Kidney (tissue), 14 donors: ENCODE results near the gene SDK1. TPM values are rescaled to one million over a fixed set of nuclear protein-coding genes. Genes with fewer than 3 reads are reported as not detected.

Source experiments
- DNase-seq, 5 donors: peaks; one replicate each; pipeline ENCODE4 v3.0.0-alpha.2; 2013 to 2020
- FAIRE-seq: peaks from 2 replicates; lab custom pipeline; 2012; peaks lifted over from hg19 to GRCh38; lab: Jason Lieb, UNC
- H3K27ac ChIP-seq, 2 donors: one replicate each; pipeline ENCODE4 v1.7.0; 2013; ENCODE audit warnings: low read depth in 2 of 2, low read length in 2 of 2, inconsistent platforms in 1 of 2
- H3K27me3 ChIP-seq: one replicate; pipeline ENCODE4 v1.7.1; 2013; ENCODE audit warnings: low read length, inconsistent platforms; ENCODE audit not compliant: control insufficient read depth, insufficient read depth
- H3K36me3 ChIP-seq, 3 donors: one replicate each; pipeline versions ENCODE4 v1.7.0 to v1.7.1; 2013; ENCODE audit warnings: low read length in 3 of 3, control low read depth in 1 of 3, inconsistent platforms in 1 of 3; ENCODE audit not compliant: insufficient read depth in 3 of 3, control insufficient read depth in 2 of 3
- H3K4me1 ChIP-seq, 3 donors: one replicate each; pipeline versions ENCODE4 v1.7.0 to v1.7.1; 2013; ENCODE audit warnings: low read length in 3 of 3, inconsistent platforms in 1 of 3, low read depth in 1 of 3; ENCODE audit not compliant: control insufficient read depth in 2 of 3, insufficient read depth in 2 of 3
- H3K4me3 ChIP-seq, 3 donors: one replicate each; pipeline versions ENCODE4 v1.7.0 to v1.8.1; 2013; ENCODE audit warnings: low read length in 3 of 3, control low read depth in 1 of 3, inconsistent platforms in 1 of 3
- H3K9ac ChIP-seq, 3 donors: one replicate each; pipeline versions ENCODE4 v1.7.0 to v1.7.1; 2013; ENCODE audit warnings: low read length in 3 of 3, control low read depth in 1 of 3, inconsistent platforms in 1 of 3
- H3K9me3 ChIP-seq, 3 donors: one replicate each; pipeline versions ENCODE4 v1.7.0 to v1.7.1; 2013; ENCODE audit warnings: low read length in 3 of 3, control low read depth in 1 of 3, inconsistent platforms in 1 of 3; ENCODE audit not compliant: control insufficient read depth in 2 of 3, insufficient read depth in 1 of 3
- intact Hi-C: fragments of 100-400 bp; cut with DNase I; formaldehyde crosslinking; loops from one replicate; pipeline ENCODE4 v1.11.1; 2022
- polyA plus RNA-seq: library from polyadenylated mRNA; stranded (reverse); fragments of 350-450 nt; fragmentation: Illumina TruSeq; extraction: RNeasy Lipid Tissue Mini Kit (QIAGEN cat#74804); gene quantifications from one replicate; pipeline ENCODE4 v1.2.3, GENCODE V29; 2014; ENCODE audit warnings: low read depth, low replicate concordance; ENCODE audit not compliant: insufficient read depth
- total RNA-seq: library from RNA; stranded (reverse); fragmentation: NEBNext Ultra II Directional; extraction: Animal tissue kit (Norgen Biotek cat#: 25700); gene quantifications from one replicate; pipeline ENCODE4 v1.2.1, GENCODE V29; 2021
- TF ChIP-seq, protein P1 (sequence below): IDR thresholded peaks from 3 replicates; pipeline ENCODE4 v1.5.1; 2012; ENCODE audit warnings: mild to moderate bottlenecking, moderate library complexity, borderline replicate concordance; ENCODE audit not compliant: insufficient read depth; ENCODE audit errors: extremely low read depth
- donor health status: control.
- donor health status: control.
- donor health status: control.
- donor health status: control.
- donor health status: control.
- donor health status: DM: yes; HTN: yes; CAD: no.
- donor health status: Normal renal cell carcinoma (clear cell type).

The SDK1 gene
- total and polyA plus RNA-seq, 2 donors from 2014 or later, result 2.0 to 38.3 TPM

DNA sequence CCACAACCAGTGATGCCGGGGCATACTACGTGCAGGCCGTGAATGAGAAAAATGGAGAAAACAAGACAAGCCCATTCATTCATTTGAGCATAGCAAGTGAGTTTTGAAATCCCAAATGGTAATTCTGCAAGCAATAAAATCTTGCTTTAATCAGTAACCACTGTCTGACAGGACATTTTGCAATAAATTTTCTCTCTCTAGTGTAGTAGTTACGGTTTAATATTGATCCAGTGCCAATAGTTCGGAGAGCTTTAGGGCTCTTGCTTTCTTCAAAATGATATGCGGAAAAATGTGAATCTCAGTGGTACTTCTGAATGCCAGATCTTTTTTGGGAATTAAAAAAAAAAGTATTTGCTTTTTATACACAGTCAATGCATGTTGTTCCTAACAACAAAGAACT is 520.4 kb downstream of the SDK1 start:
- Histone ChIP-seq H3K9ac (no peak overlapping the region), H3K36me3 (no peaks in the 10 kb centered on the region), H3K27me3 (no peaks in the 10 kb centered on the region), H3K27ac (no peak overlapping the region), H3K4me1 (no peaks in the 10 kb centered on the region), H3K9me3 (no peaks in the 10 kb centered on the region), H3K4me3 (no peak overlapping the region)
- TF ChIP-seq, protein P1, sequence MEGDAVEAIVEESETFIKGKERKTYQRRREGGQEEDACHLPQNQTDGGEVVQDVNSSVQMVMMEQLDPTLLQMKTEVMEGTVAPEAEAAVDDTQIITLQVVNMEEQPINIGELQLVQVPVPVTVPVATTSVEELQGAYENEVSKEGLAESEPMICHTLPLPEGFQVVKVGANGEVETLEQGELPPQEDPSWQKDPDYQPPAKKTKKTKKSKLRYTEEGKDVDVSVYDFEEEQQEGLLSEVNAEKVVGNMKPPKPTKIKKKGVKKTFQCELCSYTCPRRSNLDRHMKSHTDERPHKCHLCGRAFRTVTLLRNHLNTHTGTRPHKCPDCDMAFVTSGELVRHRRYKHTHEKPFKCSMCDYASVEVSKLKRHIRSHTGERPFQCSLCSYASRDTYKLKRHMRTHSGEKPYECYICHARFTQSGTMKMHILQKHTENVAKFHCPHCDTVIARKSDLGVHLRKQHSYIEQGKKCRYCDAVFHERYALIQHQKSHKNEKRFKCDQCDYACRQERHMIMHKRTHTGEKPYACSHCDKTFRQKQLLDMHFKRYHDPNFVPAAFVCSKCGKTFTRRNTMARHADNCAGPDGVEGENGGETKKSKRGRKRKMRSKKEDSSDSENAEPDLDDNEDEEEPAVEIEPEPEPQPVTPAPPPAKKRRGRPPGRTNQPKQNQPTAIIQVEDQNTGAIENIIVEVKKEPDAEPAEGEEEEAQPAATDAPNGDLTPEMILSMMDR, result no peak
- intact Hi-C loops, result no loop called here
- DNase-seq, result no peak
- FAIRE-seq, result no peak

DNA sequence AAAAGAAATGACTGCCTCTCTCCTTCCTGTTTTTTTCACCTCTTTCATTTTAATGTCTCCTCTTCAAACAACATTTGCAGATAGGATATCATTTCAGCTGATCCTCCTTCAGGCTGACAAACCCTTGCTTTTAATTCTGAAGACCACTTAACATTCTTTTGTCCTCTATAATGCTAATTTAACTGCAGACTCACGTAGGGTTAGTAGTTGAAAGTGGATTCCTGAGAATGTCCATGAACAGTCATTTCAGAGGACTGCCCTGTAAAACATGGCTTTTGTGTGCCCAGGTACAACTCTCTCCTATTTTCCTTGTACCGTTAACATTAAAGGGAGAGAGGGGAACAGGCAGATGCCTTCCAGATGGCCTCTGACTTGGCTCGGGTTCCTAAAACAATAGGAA is 524.4 kb downstream of the SDK1 start:
- intact Hi-C loops, result no loop called here
- Histone ChIP-seq H3K27ac (no peak overlapping the region), H3K9me3 (no peaks in the 10 kb centered on the region), H3K4me3 (no peak overlapping the region), H3K27me3 (no peaks in the 10 kb centered on the region), H3K36me3 (no peaks in the 10 kb centered on the region), H3K4me1 (no peaks in the 10 kb centered on the region), H3K9ac (no peak overlapping the region)
- no peak for DNase-seq
- no peak for FAIRE-seq
- TF ChIP-seq, protein P1, result no peak

DNA sequence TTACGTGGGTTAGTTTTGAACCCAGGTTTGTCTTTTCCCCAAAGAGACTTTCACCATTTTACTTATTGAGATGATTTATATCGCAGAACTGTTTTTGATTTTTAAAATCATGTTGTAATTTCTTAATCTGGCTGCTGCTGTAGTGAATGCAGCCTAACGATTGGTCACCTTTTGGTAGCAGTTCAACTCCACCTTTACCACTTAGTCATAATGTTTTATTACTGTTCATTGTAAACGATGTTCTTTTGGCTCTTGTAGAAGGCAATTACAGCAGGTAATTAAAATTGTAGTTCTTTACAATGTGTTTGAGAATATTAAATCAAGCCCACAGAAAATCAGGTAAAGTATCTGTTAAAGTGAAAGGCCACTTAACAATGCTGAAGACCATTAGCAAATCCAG is 531.1 kb downstream of the SDK1 start:
- no peak overlapping the region for H3K4me3 ChIP-seq
- no peak overlapping the region for H3K9ac ChIP-seq
- no peaks in the 10 kb centered on the region for H3K36me3 ChIP-seq
- intact Hi-C loops, result no loop called here
- TF ChIP-seq, protein P1, result no peak
- no peaks in the 10 kb centered on the region for H3K27me3 ChIP-seq
- H3K27ac ChIP-seq, result no peak overlapping the region
- no peak for DNase-seq
- no peaks in the 10 kb centered on the region for H3K4me1 ChIP-seq
- no peaks in the 10 kb centered on the region for H3K9me3 ChIP-seq
- FAIRE-seq, result no peak

DNA sequence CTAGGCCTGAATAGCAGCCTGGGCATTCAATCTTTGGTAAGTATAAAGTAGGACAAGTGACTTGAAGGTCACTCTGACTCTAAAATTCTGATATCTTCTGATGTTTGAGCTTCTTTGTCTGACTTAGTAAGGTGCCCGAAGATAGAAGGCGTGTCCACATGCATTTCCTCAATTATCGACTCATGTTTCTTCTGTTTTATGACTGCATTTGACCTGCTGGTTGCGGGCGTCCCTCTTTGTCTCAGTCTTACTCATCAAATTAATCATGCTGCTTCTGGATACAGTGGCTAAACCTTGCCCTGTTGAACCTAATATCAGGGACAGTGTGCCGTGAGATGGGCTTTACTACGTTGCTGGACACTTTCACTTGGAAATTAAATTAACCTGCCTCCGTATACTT is 534.1 kb downstream of the SDK1 start:
- Histone ChIP-seq H3K36me3 (no peaks in the 10 kb centered on the region), H3K9ac (no peak overlapping the region), H3K27ac (no peak overlapping the region), H3K4me3 (no peak overlapping the region), H3K9me3 (no peaks in the 10 kb centered on the region), H3K27me3 (no peaks in the 10 kb centered on the region), H3K4me1 (no peaks in the 10 kb centered on the region)
- TF ChIP-seq, protein P1, result no peak
- no peak for DNase-seq
- FAIRE-seq, result no peak
- intact Hi-C loops, result no loop called here
